ENCODE measurements around the gene DOCK3. TPM values are rescaled to one million over a fixed set of nuclear protein-coding genes. Genes with fewer than 3 reads are reported as not detected.

The DOCK3 gene
- total and polyA plus RNA-seq, 2 donors (not counting 3 experiments of a cell fraction or from before 2014, with no cell fraction given): 0.08 to 0.13 TPM

DNA sequence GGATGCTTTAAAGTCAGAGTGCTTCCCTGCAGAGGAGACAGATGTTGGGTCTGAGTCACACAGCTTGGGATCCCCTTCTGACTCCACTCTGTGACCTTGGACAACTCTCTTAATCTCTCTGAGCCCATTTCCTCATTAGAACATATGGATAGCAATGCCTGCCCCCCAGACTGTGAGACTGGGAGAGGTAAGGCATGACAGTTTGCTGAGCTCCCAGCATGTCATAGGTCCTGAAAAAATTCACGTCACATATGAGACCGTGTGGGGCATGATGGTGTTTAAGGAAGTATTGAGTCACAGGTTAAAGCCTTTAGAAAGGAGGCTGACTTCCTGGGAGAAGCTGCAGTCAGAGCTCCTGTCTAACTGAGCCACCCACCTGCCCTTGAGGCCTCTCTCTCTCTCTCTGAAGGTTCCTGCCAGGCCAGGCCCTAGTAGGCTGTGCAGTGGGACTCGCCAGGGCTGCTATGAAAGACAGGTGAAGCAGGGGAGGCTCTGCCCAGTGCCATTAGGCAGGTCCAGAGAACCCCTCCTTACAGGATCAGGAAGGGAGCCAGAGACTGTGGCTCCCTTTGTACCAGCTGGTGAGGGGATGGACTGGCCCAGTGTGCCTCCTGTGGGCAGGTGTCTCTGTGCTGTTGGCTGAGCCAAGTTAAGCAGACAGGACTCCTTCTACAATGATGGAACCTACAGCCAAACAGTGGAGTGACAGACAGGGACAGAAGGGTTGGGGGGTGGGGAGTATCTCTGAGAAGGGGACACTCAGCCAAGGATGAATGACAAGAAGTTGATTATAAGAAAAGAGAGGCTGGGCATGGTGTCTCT is 19.5 kb upstream of the DOCK3 start:
- CTCF ChIA-PET: interaction anchor here (4.0 kb wide), 1 partner anchor 39 kb away, joined by 65 read pairs; the partner anchor contains the start of gene MAPKAPK3

GRCh38 chr3:50656417-50657195 is 18.1 kb upstream of the DOCK3 start:
- FAIRE-seq: no peak
- no peak overlapping the region for H3K4me2 ChIP-seq (ENCODE audit: insufficient read depth, low read length)

More for the DNA sequence above, 19.5 kb upstream of the DOCK3 start:
- no peak overlapping the region for H3K4me3 ChIP-seq (replicated peaks in 1 of 3; ENCODE audit: insufficient read depth in 1 of 3, low read depth in 1 of 3, low read length in 3 of 3)
- dilution Hi-C loops (cut with MboI; ENCODE audit: extremely low pct_ligation_motif_present, low sequenced_read_pairs) (no loop called here), intact Hi-C loops (cut with micrococcal nuclease) (no loop called here)
- no peak for FAIRE-seq
- no TSS peak for BruUV-seq (replicated peaks)
- no peak overlapping the region for H3K9ac ChIP-seq (replicated peaks; ENCODE audit: extremely low read depth, insufficient read depth, low read length)
- H3K4me1 ChIP-seq (ENCODE audit: control insufficient read depth, extremely low read depth, insufficient read depth, low read length): no peaks in the 10 kb centered on the region
- no peaks in the 10 kb centered on the region for H3K27me3 ChIP-seq (ENCODE audit: control insufficient read depth in 2 of 2, insufficient read depth in 2 of 2, low read length in 2 of 2)
- H4K20me1 ChIP-seq (replicated peaks; ENCODE audit: control insufficient read depth, extremely low read depth, insufficient read depth, low read length): no peaks in the 10 kb centered on the region
- DNase-seq (ENCODE audit: low read depth, low spot score): no peak
- H3K4me2 ChIP-seq (ENCODE audit: insufficient read depth, low read length): no peak overlapping the region
- H3K27ac ChIP-seq (ENCODE audit: insufficient read depth, low read depth, low read length): no peak overlapping the region
- POLR2A ChIA-PET: no interaction called here
- no peaks in the 10 kb centered on the region for H3K9me3 ChIP-seq (replicated peaks; ENCODE audit: control insufficient read depth, insufficient read depth, low read length)
- no peaks in the 10 kb centered on the region for H3K36me3 ChIP-seq (ENCODE audit: control insufficient read depth in 2 of 2, extremely low read depth in 1 of 2, insufficient read depth in 2 of 2, low read length in 2 of 2)
- no peak overlapping the region for H2AFZ ChIP-seq (ENCODE audit: low read depth, low read length)
- TF ChIP-seq FOS (IDR thresholded peaks at IDR 0.05; ENCODE audit: borderline replicate concordance, insufficient read depth, low read length) (no peak), JUN (IDR thresholded peaks at IDR 0.05; ENCODE audit: borderline replicate concordance, insufficient read depth, insufficient read length, low read depth) (no peak), POLR2A (IDR thresholded peaks at IDR 0.05; ENCODE audit: low read depth, low read length) (no peak), POLR2AphosphoS5 (IDR thresholded peaks at IDR 0.05; ENCODE audit: insufficient read depth, low read depth, low read length) (no peak)
- no peaks in the 10 kb centered on the region for H3K9me1 ChIP-seq (replicated peaks; ENCODE audit: control insufficient read depth, extremely low read depth, insufficient read depth, low read length)
- H3K79me2 ChIP-seq (ENCODE audit: control insufficient read depth, insufficient read depth, low read length): no peaks in the 10 kb centered on the region

More at GRCh38 chr3:50656417-50657195, 18.1 kb upstream of the DOCK3 start:
- Histone ChIP-seq H3K9me3 (replicated peaks; ENCODE audit: control insufficient read depth, insufficient read depth, low read length) (no peaks in the 10 kb centered on the region), H3K9ac (replicated peaks; ENCODE audit: extremely low read depth, insufficient read depth, low read length) (no peak overlapping the region), H2AFZ (ENCODE audit: low read depth, low read length) (no peak overlapping the region), H3K9me1 (replicated peaks; ENCODE audit: control insufficient read depth, extremely low read depth, insufficient read depth, low read length) (no peaks in the 10 kb centered on the region), H4K20me1 (replicated peaks; ENCODE audit: control insufficient read depth, extremely low read depth, insufficient read depth, low read length) (no peaks in the 10 kb centered on the region), H3K27me3 (ENCODE audit: control insufficient read depth in 2 of 2, insufficient read depth in 2 of 2, low read length in 2 of 2) (no peaks in the 10 kb centered on the region), H3K36me3 (ENCODE audit: control insufficient read depth in 2 of 2, extremely low read depth in 1 of 2, insufficient read depth in 2 of 2, low read length in 2 of 2) (no peaks in the 10 kb centered on the region), H3K4me3 (replicated peaks in 1 of 3; ENCODE audit: insufficient read depth in 1 of 3, low read depth in 1 of 3, low read length in 3 of 3) (no peak overlapping the region), H3K27ac (ENCODE audit: insufficient read depth, low read depth, low read length) (no peak overlapping the region), H3K4me1 (ENCODE audit: control insufficient read depth, extremely low read depth, insufficient read depth, low read length) (no peaks in the 10 kb centered on the region), H3K79me2 (ENCODE audit: control insufficient read depth, insufficient read depth, low read length) (no peaks in the 10 kb centered on the region)
- intact Hi-C loops (cut with micrococcal nuclease): no loop called here
- ChIA-PET CTCF (interaction anchor here (0.6 to 1.2 kb wide), 2 partner anchors 40 to 45 kb away, joined by 3 read pairs; partner anchors contain the start of gene CISH), POLR2A (no interaction called here)
- BruUV-seq (replicated peaks): no TSS peak
- TF ChIP-seq, protein P1, sequence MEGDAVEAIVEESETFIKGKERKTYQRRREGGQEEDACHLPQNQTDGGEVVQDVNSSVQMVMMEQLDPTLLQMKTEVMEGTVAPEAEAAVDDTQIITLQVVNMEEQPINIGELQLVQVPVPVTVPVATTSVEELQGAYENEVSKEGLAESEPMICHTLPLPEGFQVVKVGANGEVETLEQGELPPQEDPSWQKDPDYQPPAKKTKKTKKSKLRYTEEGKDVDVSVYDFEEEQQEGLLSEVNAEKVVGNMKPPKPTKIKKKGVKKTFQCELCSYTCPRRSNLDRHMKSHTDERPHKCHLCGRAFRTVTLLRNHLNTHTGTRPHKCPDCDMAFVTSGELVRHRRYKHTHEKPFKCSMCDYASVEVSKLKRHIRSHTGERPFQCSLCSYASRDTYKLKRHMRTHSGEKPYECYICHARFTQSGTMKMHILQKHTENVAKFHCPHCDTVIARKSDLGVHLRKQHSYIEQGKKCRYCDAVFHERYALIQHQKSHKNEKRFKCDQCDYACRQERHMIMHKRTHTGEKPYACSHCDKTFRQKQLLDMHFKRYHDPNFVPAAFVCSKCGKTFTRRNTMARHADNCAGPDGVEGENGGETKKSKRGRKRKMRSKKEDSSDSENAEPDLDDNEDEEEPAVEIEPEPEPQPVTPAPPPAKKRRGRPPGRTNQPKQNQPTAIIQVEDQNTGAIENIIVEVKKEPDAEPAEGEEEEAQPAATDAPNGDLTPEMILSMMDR (IDR thresholded peaks at IDR 0.05; ENCODE audit: extremely low read depth in 1 of 2, insufficient read depth in 1 of 2, low read depth in 1 of 2, low read length in 2 of 2): no peak
- TF ChIP-seq EZH2 (IDR thresholded peaks at IDR 0.05; ENCODE audit: borderline replicate concordance, low read depth, low read length, severe bottlenecking) (no peak), POLR2AphosphoS5 (IDR thresholded peaks at IDR 0.05; ENCODE audit: insufficient read depth, low read depth, low read length) (no peak), JUN (IDR thresholded peaks at IDR 0.05; ENCODE audit: borderline replicate concordance, insufficient read depth, insufficient read length, low read depth) (no peak), POLR2A (IDR thresholded peaks at IDR 0.05; ENCODE audit: low read depth, low read length) (no peak), GATA2 (IDR thresholded peaks at IDR 0.05; ENCODE audit: insufficient read depth, insufficient read length, low read depth, low read length) (no peak), MYC (IDR thresholded peaks at IDR 0.05; ENCODE audit: low read depth, low read length) (no peak), FOS (IDR thresholded peaks at IDR 0.05; ENCODE audit: borderline replicate concordance, insufficient read depth, low read length) (no peak)
- TF ChIP-seq, protein P2, sequence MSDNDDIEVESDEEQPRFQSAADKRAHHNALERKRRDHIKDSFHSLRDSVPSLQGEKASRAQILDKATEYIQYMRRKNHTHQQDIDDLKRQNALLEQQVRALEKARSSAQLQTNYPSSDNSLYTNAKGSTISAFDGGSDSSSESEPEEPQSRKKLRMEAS (IDR thresholded peaks at IDR 0.05; ENCODE audit: insufficient read depth, insufficient read length): no peak
- dilution Hi-C loops (cut with MboI; ENCODE audit: extremely low pct_ligation_motif_present, low sequenced_read_pairs): no loop called here
- no peak for DNase-seq (ENCODE audit: low read depth, low spot score)

Measured in endothelial cell of umbilical vein (primary cell).